Activated CD8-positive, alpha-beta memory T cell treated with anti-CD3 and anti-CD28 coated beads, Interleukin-2, amount 50 U/mL, for 24 hours (primary cell): ENCODE data around the gene POLE4.

Experiments used
- DNase-seq: peaks from one replicate; pipeline ENCODE4 v3.0.0-alpha.2; 2020; ENCODE audit errors: extremely low read depth

The POLE4 gene

DNA sequence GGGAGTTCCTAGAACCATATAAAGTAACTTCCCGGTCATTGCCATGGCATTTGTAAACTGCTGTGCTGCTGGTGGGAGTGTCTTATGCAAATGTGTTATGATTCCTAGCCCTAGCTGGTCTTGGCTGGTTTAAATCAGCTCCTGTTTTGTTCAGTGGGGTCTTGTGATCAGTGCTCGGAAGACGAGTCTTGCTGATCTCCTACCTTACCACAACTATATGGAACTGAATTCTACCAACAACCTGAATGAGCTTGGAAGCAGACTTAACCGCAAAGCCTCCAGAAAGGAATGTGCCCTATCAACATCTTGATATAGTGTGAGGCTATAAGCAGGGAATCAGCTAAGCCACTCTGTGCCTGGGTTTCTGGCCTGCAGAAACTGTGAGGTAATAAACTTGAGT is 33.5 kb downstream of the POLE4 start:
- DNase-seq, result no peak

DNA sequence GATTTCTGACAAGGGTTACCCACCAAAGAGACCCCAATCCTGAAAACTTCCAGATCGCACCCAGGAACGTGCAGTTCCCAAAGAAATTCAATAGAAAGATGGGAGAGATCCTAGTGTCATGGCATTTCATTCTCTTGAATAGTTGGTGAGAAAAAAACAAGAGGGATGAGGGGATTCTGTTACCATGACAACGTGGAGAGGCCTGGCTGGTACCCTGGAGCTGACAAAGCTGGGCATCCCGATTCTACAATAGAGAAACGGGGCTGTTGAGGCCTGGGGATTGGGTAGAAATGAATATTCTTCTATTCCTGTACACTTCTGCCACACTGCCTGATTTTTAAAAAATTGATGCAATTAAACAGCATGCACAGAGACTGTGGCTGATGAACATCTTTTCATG is 41.0 kb downstream of the POLE4 start:
- DNase-seq, result no peak

DNA sequence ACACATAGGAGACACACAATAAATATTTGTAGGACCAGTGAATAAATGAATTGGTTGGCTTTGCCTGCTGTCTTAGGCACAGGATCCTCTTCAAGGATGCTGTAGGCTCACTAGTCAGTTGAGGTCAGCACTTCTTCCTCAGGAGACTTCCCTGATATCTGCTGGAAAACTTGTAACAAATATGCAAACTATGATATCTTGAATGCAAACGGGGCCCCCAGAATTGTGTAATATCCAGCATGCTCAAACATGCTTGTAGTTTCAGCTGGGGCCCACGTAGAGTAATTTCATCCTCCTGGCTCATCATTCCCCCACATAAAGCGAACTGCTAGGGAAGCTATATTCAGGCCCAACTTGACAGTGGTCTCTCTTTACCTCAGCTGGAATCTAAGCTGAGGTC is 43.6 kb downstream of the POLE4 start:
- no peak for DNase-seq

DNA sequence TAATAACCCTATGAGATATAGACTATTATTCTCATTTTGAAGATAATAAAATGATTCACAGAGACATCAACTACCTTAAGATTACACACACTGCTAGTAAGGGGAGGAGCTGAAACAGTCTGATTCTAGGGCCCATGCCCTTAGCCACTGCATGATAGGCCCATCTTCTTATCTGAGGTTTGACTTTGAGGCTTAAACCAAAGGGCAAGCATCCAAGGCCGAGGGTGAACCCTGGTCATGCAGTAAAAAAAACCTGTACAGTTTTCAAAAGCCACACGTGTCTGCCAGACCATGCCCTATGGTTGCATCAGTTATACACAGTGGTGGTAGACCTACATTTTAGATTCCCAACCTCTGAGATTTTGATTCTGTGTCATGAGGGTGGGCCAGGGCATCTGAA is 44.8 kb downstream of the POLE4 start:
- DNase-seq, result no peak

DNA sequence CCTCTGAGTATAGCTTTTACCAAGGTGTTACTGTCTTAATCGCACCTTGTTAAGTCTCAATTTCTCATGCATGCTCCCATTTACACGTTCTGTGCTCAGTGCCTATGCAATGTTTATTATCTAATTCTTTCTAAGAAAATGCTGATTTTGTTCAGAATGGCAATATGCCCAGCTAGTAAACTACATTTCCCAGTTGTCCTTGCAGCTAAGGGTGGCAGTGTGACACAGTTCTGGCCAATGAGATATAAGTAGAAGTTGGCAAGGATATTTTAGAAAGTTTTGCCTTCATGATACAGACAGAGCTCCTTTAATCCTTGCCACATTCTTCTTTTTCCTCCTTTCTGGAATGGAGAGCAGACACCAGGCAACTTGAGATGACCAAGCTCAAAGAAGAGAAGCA is 45.3 kb downstream of the POLE4 start:
- DNase-seq, result no peak

DNA sequence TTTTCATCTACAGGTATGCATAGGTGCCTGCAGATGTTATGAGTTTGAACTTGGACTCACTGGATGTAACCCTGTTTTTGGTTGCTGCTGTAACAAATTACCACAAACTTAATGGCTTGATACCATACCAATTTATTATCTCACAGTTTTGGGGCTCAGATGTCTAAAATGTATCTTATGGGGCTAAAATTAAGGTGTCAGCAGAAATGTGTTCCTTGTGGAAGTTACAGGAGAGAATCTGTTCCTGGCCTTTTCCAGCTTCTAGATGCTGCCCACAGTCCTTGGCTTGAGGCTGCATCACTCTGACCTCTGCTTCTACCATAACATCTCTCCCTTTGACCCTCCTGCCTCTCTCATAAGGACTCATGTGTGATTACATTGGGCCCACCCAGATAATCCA is 47.6 kb downstream of the POLE4 start:
- DNase-seq, result no peak

DNA sequence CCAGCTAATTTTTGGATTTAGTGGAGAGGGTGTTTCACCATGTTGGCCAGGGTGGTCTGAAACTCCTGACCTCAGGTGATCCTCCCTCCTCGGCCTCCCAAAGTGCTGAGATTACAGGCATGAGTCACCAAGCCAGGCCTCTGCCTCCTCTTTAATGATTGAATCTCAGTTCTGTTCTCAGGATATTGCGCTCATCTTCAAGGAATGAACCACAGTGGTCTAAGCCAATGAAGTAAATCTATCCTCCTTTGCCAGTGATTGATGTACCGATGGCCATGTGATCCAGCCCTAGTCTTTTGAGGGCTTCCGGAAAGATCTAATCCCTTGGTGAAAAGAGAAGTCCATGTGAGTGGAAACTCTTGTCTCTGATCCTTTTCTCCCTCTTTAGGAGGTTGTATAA is 48.6 kb downstream of the POLE4 start:
- DNase-seq, result no peak

DNA sequence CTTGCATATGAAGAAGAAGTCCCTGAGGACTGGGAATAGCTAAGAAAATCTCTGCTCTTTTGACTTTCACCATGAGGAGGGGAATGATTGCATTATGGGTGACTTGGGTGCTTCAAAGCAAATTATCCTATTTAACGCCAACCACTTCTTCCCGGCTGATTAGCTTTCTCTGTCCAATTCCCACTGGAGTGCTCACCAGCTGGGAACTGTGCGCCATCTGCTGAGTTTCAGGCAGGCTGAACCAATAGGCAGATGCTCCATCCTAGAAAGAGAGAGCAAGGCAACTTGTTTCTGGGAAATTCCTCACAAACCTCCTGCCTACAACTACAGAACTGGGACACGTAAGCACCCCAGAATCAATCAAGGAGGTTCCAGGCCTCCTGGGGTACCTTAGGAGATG is 49.4 kb downstream of the POLE4 start:
- no peak for DNase-seq

DNA sequence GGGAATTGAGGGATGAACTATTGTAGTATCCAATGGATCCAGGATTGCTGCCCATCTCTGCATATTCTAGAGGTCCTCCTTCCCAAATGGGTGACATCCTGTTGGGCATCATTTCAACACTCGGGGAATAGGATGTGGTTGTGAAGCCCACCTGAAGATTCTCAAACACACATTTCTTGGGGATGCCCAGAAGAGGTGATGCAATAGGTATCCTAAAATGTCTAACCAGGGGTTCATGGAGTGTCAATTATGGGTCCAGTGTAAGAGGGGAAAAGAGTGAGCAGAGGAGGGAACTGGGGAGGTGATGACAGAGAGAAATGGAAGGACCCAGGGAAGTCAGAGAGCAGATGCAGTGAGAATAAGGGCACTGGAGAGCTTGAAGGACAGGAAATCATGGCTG is 52.1 kb downstream of the POLE4 start:
- DNase-seq, result no peak

DNA sequence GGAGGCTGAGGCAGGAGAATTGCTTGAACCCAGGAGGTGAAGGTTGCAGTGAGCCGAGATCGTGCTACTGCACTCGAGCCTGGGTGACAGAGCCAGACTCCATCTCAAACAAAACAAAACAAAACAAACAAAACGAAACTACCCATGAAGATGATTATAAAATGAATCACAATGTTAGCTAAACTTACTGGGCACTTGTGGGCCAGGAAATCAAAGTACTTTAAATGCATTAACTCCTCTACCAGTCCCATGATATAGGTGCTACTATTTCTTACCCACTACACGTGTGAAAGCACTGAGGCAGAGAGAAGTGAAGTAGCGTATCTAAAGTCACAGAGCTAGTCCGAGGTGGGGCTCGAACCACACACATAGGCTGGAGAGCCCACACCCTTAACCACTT is 53.6 kb downstream of the POLE4 start:
- no peak for DNase-seq

DNA sequence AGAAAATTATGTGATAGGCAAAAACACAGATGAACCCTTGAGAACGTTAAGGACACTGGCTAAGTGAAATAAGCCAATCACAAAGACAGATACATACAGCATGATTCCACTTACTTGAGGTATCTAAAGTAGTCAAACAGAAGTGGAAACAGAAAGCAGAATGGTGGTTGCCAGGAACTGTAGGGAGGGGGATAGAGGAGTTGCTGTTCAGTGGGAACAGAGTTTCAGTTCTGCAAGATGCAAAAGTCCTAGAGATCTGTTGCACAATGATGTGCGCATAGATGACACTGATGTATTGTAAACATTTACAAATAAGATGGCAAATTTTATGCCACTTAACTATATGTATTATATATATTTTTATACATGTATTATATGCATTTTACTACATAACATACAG is 59.7 kb downstream of the POLE4 start:
- no peak for DNase-seq
